ENCODE measurements around the gene RASGRF2.

The RASGRF2 gene

DNA sequence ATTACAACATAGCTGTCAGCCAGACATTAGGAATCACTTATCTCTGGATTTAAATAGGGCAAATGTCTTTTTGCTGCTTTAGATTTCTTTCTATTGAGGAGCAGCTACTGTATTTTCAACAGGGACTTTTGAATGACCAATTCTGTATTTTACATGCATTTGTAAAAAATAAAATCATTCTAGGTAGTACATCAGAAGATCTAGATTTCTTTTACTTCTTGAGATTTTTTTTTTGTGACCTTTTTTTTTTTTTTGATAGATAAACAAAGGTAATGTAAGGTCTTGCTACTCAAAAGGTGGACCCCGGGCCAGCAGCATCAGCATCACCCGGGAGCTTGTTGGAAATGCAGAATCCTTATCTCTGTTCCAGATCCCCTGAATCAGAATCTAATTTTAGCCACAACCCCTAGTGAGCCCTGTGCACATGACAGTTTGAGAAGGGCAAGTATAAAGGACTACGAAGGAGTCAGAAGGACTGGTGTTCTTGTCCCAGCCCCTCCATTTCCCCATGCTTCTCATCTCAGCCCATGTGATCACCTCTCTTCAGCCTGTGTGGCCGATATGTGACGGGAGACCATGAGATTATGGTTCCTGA, 235.3 kb downstream of the RASGRF2 start:
- DNase-seq (ENCODE audit: low read depth in 2 of 3, low spot score in 1 of 3) = no peak

DNA sequence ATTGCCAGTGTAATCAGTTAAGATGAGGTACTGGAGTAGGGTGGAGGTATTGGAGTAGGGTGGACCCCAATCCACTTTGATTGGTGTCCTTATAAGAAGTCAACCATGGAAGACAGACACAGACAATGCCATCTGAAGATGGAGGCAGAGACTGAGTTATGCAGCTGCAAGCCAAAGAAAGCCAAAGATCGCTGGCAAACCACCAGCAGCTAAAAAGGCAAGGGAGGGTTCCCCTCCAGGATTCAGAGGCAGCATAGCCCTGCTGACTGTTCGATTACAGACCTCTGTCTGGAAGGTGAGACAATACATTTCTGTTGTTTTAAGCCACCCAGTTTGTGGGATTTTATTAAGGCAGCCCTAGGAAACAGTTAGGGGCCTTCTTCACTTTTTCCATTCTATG, 242.5 kb downstream of the RASGRF2 start:
- DNase-seq (ENCODE audit: low read depth in 2 of 3, low spot score in 1 of 3) = no peak

DNA sequence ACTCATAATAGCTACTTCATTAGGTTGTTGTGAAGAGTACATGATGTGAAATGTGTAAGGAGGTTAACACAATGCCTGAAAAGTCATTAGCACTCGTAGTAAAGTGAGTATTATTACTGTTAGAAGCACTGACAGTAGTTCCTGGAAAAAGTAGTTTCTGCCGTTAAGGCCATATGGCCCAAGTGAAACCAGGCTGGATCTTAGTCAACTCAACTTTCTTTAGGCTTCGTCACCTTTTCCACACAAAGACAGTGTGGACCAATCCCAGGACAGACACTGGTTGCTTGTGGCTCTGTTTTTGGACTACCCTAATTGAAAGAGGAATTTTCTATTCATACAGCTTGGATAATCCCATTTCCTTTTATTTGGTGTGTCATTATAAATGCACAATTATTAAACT, 243.6 kb downstream of the RASGRF2 start:
- no peak for DNase-seq (ENCODE audit: low read depth in 2 of 3, low spot score in 1 of 3)

DNA sequence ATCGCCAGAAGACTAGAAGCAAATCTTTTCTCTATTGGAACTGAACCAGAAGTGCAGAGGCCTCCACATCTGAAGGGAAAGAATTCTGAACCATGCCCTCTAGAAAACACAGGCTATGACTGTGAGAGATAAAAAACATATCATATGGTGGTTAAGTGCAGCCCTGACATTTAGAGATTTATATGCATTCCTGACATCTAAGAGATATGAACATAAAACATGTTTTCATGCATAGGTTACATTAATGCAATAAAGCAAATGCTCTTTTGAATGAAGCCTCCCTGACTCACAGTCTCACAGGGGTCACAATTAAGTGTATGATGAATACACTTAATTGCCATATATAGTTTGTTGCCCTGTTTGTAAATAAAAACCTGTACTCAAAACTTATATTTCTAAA, 244.0 kb downstream of the RASGRF2 start:
- no peak for DNase-seq (ENCODE audit: low read depth in 2 of 3, low spot score in 1 of 3)

DNA sequence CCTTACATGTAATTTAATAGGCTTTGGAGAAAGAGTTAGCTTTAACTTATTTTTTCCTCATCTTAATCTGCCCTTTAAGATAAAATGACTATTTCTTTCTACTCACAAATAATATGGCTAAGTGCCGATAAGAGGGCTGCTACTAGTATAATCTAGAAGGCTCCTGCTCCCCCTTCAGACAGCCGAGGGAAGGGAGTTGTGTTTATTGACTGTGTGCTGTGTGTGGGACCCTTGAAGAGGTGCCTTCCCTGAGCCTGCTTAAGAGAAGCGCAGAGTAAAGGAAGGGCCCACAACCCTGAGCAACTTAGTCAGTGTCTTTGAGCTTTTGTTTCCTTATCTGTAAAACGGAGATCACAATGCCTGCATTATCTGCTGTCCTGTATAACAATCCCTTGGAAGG, 244.9 kb downstream of the RASGRF2 start:
- no peak for DNase-seq (ENCODE audit: low read depth in 2 of 3, low spot score in 1 of 3)

DNA sequence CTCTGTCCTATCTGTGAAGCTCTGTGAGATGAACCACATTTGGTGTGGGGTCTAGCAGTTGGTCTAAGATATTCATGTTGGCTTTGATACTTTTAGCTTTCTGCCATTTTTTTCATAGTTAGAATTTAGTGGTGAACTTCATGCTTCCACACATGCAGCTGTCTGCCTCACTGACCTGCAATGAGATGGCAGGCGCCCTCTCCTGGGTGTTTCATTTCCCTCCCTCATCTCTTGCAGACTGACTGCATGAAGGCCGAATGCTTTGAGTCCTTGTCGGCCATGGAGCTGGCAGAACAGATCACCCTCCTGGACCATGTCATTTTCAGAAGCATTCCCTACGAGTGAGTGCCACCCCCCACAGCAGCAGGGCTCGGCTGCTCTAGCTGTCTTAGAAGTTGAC, 246.8 kb downstream of the RASGRF2 start:
- DNase-seq (ENCODE audit: low read depth in 2 of 3, low spot score in 1 of 3) = no peak

DNA sequence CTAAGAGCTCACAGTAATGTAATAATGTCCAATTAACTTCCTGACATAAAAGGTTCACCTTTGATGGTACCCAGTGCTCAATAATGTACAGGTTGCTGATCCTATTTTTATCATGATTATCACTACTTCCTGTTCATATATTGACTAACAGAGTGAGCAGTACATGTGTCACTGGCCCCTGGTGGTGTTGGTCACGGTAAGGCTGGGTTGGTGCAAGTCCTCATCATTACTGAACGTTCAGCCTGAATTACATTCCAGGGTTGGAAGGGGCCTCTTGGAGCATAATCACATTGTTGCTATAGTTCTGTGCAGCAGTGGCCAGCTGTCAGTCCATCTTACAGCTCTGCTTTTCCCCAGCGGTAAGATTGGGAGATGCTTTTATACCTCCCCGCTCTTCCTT, 248.7 kb downstream of the RASGRF2 start:
- no peak for DNase-seq (ENCODE audit: low read depth in 2 of 3, low spot score in 1 of 3)

DNA sequence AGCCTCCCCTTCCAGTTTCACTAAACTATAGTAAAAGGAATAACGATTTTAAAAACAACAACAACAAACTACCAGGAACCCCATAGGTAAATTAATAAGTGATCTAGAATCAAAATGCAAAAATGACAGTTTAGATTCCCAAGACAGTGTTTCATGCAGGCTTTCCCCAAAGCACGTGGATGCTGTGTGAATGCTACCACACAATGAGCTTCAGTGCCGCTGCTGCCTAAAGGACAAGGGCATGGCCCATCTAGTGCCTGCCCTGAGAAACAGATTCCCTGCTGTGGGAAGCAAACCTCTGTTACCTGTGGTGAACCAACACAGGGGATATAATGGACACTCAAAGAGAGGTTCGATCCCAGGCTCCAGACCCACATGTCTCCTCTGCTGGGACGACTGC, 249.2 kb downstream of the RASGRF2 start:
- DNase-seq (ENCODE audit: low read depth in 2 of 3, low spot score in 1 of 3) = no peak

DNA sequence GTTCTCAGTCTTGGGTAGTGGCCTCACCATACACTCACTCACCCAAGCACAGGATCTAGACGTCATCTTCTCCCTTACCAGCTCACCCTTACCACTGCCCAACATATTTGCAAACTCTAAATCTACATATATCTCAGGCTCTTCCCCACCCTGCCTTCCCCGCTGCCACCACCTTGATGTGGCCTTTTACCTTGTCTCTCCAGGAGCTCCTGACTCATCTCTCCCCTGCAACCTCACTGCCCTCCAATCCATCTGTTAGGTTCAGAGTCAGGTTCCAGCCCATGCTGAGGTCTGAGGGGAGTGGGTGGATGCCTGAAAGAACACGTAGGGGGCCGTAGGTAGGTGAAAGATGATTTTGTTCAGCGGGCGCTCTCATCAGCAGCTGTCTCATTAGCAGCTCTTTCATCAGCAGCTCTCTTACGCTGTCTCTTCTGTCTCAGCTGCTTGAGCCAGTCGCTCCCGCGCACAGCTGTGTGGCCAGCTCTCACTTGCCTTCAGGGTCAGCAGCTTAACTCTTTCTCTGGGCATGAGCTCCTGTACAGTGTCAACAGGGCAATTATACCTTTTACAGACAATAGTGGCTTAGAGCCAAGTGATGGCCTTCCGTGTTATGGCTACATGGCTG, 249.8 kb downstream of the RASGRF2 start:
- DNase-seq (ENCODE audit: low read depth in 2 of 3, low spot score in 1 of 3) = peak in 1 of 3 donors; percentile 27

DNA sequence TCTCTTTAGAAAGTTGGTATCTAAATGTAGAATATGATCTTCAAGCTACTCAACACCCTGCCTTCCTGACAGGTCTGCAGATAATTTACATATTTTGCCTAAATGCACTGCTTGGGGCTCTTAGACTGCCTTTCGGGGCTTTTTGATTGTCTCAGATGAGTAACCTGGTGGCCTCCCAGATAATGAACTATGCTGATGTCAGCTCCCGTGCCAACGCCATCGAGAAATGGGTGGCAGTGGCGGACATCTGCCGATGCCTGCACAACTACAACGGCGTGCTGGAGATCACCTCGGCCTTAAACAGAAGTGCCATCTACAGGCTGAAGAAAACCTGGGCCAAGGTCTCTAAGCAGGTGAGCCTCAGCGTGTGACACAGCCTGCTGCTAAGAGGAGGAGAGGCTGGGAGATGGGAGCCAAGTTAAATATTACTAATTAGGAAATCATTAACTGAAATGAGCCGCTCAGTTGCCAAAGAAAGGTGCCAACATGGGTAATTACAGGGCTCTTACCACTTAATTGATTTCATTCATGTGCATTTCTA, 252.1 kb downstream of the RASGRF2 start:
- no peak for DNase-seq (ENCODE audit: low read depth in 2 of 3, low spot score in 1 of 3)

DNA sequence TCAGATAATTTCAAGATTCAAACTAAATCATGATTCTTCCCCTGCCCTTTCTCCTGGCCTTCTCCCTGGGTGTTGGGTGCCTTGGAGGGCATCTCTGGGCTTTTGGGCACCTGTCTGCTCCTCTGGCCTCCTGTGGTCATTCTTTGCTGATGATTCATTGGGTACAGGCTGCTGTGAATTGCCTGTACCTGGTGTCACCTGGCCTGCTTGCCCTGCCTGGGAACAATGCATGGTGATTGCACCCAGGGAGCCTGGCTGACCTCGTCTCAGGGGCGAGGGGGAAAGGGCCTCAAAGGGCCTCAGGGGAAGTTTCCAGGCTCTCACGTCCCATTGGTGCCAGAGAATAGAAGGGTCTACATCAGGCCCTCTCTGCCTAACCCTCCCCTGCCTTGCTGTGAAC, 252.9 kb downstream of the RASGRF2 start:
- DNase-seq (ENCODE audit: low read depth in 2 of 3, low spot score in 1 of 3) = no peak

DNA sequence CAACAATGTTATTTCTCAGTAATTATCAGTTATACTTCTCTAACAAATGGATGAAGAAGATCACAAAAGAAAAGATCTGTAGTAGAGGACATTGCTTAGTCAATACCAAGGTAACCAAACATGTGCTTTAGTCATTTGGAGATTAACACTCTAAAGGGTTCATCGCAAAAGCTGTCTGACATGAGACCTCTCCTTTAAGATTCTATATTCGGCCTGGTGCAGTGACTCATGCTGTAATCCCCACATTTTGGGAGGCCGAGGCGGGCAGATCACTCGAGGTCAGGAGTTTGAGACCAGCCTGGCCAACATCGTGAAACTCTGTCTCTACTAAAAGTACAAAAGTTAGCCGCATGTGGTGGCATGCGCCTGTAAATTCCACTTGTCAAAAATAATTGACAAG, 254.7 kb downstream of the RASGRF2 start:
- DNase-seq (ENCODE audit: low read depth in 2 of 3, low spot score in 1 of 3) = no peak

DNA sequence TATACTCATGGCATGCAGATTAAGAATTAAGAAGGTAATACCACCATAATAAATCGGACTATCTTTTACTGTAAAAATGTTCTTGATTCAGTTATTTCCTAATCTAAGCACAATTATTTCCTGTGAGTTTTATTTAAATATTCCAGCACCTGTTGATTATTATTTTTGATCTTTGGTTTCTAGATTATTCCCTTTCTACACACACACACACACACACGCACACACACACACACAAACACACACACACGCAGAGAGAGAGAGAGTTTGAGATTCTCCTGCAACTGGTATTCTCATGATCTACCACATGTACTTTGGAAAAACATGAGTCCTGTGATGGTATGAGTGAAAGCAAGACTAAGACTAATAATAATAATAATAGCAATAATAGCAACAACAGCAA, 256.0 kb downstream of the RASGRF2 start:
- DNase-seq (ENCODE audit: low read depth in 2 of 3, low spot score in 1 of 3) = no peak

DNA sequence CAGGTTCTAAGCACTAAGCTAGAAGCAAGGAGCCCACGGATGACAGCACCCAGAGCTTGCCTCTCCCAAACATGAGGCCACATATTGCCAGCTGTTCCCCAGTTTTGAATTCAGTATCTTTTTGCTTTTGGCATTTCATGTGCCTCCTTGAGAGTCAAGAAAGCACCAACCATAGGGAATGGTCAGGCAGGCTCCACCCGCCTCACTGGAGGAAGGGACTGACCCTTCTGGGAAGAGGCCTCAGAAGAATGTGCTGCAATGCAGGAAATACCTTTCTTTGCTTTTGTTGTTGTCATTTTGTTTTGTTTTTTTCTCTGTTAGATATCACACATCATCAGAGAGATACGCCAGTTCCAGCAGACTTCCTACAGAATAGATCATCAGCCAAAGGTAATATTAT, 259.2 kb downstream of the RASGRF2 start:
- no peak for DNase-seq (ENCODE audit: low read depth in 2 of 3, low spot score in 1 of 3)

DNA sequence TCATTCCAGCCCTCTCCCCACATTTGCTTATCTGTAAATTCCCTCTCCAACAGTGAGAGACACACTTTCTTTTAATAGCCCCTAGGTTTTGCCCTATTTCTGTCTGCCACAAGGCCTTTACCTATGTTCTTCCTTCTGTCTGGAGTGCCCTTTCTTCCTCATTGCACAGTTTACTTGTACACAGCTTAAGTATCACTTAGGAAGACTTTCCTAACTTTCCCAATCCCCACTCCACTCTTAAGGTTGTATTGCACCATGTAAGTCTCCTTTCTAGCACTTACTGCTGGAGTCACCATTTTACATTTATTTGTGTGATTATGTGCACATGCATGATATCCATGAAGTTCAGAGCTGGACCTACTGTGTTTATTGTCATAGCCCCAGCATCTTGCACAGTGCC, 262.1 kb downstream of the RASGRF2 start:
- DNase-seq (ENCODE audit: low read depth in 2 of 3, low spot score in 1 of 3) = no peak

DNA sequence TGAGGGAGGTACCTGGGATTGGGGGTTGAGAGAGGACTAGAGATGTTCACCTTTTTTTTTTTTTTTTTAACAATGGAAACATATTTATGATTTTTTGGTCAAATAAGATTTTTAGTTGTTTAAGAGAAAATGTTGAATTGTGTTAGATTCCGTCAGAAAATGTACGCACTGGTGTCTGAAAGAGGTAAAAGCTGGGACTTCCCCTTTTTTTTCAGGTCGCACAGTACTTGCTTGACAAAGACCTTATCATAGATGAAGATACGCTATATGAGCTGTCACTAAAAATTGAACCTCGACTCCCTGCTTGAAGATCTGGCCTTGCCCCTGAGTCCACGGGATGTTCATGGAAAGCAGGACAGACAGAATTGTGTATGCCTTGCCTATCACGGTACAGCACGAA, 265.3 kb downstream of the RASGRF2 start:
- DNase-seq (ENCODE audit: low read depth in 2 of 3, low spot score in 1 of 3) = no peak

DNA sequence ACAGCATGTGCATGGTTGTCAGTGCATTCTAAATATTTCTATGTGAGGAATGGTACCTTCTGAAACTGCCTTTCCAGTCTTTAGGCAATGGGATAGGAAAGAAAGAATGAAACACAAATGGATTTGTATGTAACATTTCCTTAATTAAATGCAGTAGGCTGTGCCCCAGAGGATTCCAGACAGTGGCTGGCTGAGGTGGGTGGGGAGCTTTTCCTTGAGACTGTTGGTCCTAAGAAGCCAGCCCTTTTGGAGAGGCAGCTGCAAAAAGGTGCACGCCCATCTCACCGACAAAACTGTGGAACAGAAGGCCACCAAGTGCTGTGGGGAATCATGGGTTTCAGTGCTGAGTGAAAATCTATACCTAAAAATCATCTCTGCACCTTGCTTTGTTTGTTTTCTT, 266.1 kb downstream of the RASGRF2 start:
- DNase-seq (ENCODE audit: low read depth in 2 of 3, low spot score in 1 of 3) = no peak

DNA sequence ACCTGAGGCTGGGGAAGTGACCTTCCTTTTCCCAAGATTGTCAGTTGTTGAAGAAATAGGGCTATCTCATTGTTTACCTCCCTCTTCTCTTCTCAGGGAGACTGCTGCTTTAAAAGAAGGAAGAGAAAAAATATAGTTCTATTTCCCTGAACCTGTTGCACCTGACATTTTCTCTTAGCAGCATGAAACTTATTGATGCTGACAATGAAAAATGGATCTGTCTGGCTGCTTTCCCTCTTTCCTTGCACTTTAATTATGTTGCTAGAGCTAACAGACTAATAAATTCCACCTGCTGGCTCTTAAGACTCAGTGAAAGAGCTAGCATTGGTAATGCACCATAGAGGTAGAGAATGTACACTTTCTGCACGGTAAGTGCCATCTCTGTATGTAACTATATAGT, 266.8 kb downstream of the RASGRF2 start:
- DNase-seq (ENCODE audit: low read depth in 2 of 3, low spot score in 1 of 3) = no peak

DNA sequence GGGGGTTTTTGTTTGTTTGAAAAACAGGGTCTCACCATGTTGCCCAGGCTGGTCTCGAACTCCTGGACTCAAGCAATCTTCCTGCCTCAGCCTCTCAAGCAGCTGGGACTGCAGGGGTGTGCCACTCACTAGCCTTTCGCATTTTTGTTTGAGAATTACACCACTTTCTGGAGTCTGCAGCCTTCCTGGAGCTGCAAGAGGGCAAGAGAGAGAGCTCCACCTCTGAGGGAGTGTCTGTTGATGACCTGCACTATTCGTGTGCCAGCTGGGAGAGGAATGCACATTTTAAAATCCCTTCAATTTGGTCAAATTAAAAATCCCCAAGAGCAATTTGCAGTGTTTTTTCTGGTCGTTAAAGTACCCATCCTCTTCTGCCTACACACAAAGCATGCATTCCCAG, 267.9 kb downstream of the RASGRF2 start:
- DNase-seq (ENCODE audit: low read depth in 2 of 3, low spot score in 1 of 3) = no peak

DNA sequence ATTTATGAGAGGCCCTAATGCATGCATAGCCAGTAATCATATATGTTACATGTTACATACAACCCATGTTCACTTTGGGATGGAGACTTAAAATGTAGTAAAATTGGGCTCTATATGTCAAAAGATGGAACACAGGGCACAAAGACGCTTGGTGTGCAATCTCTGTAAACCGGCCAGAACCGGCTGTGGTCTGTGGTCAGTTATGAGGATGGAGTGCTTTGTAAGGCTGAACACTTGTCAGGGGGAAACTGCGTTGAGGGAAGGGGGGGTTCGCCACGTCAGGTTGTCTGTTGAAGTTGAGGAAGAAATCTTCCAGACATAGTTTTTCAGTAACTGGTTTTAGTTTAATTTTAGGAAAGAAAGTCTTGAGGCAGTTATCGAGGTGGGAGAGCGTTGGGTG, 270.3 kb downstream of the RASGRF2 start:
- DNase-seq (ENCODE audit: low read depth in 2 of 3, low spot score in 1 of 3) = no peak

DNA sequence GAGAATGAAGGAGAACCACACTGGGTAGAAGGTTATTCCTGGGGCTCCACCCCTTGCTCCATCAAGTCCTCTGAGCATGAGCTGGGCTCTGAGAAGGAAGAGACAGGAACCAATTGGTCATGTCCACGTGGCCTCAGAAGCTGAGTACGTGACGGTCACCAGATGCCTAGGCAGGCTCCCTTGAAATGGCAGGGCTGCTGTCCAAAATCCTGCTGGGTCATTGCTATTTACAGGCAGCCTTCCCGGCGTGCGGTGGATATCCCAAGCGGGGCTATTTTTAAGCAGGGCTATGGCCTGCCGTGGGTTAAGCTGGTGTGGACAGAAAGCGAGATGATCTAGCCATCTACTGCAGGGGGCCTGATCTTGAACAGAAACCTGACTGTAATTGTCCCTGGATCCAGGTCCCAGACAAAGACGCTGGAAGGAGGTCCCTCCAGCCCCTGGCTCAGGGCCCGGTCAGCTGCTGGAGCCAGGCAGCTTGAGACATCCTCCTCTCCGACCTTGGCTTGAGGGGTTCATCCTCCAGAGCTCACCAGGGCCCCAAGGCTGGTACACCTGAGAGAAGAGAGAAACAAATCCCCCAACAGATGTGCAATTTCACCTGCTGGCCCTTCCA, 272.4 kb downstream of the RASGRF2 start:
- no peak for DNase-seq (ENCODE audit: low read depth in 2 of 3, low spot score in 1 of 3)

DNA sequence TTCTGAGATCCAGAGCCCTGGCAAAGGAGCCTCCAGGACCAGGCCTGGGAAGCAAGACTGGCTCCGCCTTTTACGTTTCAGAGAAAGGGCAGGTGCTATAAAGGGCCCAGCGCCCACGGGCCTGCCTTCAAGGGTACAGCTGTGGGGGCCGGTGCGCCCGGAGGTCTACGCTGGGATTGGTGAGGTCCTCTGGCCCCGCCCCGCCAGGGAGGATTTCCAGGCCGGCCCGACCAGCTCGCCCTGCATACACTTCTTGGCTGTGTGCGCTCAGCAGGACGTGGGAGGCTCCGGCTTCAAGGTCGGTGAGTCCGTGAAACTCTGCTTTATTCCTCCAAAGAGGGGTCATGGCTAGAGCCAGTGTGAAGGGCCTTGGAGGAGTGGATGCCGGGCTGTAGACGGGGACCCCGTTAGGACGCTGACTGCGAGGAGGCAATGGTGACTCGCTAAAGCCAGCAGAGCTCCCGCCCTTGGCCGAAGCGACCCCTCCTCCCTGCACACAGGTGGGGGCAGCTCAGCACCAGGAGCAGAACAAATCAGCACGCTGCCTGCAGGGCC, 273.0 kb downstream of the RASGRF2 start, which contains the start of gene CKMT2:
TSS of gene CKMT2 (plus strand) at position 243 of the 555 bp plus-strand sequence. CDS start 17,811 bp downstream, outside the sequence.
- DNase-seq (ENCODE audit: low read depth in 2 of 3, low spot score in 1 of 3) = no peak
